ENCODE data around the gene INHBB. TPM values are rescaled to one million over a fixed set of nuclear protein-coding genes. Genes with fewer than 3 reads are reported as not detected.

The INHBB gene
- total and polyA plus RNA-seq, 2 of the 4 experiments (the other 2 are of a cell fraction), result 0.18 to 0.92 TPM

DNA sequence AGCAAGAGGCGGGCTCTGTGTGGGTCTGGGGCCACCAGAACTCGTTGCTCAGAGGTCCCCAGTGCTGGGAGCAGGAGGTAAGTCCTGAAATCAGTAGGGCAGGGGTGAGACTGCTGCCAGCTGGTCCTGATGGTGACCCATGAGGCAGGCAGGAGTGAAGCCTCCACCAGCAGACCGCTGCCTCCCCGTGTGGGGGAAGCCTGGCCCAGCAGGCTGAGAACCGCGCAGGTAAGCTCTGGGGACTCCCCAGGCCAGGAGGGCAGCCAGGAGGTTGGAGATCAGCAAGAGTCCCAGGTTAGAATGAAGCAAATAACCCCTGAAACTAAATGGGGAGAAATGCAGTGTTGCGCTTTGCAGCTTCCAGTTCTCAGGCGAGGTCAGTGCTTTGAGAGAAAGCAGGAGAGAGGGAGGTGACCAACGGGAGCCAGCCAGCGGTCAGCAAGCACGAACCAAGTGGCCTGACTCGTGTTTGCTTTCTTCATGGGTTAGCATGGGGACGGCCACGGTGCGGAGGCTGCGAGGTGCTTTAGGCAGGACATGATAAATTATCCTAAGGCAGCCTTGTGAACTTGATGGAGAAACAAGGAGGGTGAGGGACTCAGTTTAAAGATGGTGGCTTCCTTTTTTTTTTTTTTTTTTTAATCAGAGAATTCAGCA is 26.2 kb downstream of the INHBB start:
- H3K4me1 ChIP-seq (ENCODE audit: control insufficient read depth, insufficient read depth, low read length), result no peaks in the 10 kb centered on the region; the same call in 1 of the 2 replicates
- no peak overlapping the region for H2AK5ac ChIP-seq (ENCODE audit: low read depth, low read length)
- H3K18ac ChIP-seq (ENCODE audit: low read depth, low read length), result no peak overlapping the region
- ChIA-PET POLR2A (ENCODE audit: unreplicated experiment) (no interaction called here), CTCF (no interaction called here)
- H3K9me3 ChIP-seq (ENCODE audit: control insufficient read depth, insufficient read depth, low read length), result no peaks in the 10 kb centered on the region
- dilution Hi-C loops (cut with HindIII; ENCODE audit: low sequenced_read_pairs, unreplicated experiment) (no loop called here), in situ Hi-C loops (cut with MboI; ENCODE audit: low sequenced_read_pairs) (no loop called here), intact Hi-C loops (cut with micrococcal nuclease) (no loop called here)
- no peak overlapping the region for H3K4me2 ChIP-seq (ENCODE audit: low read depth, low read length)
- H2AK9ac ChIP-seq (replicated peaks; ENCODE audit: low read depth, low read length, poor library complexity), result no peak overlapping the region
- 40% methylated on average over 8 of the region's 16 CpGs; no CpG with 5 or more reads in 1 of the 2 experiments for WGBS, 2 experiments (ENCODE audit: extremely low coverage in 2 of 2, insufficient read length in 1 of 2)
- no peak overlapping the region for H3K9ac ChIP-seq (ENCODE audit: low read depth, low read length)
- TF ChIP-seq, protein P1, sequence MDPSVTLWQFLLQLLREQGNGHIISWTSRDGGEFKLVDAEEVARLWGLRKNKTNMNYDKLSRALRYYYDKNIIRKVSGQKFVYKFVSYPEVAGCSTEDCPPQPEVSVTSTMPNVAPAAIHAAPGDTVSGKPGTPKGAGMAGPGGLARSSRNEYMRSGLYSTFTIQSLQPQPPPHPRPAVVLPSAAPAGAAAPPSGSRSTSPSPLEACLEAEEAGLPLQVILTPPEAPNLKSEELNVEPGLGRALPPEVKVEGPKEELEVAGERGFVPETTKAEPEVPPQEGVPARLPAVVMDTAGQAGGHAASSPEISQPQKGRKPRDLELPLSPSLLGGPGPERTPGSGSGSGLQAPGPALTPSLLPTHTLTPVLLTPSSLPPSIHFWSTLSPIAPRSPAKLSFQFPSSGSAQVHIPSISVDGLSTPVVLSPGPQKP (IDR thresholded peaks at IDR 0.05; ENCODE audit: borderline replicate concordance, low read depth, low read length), result no peak
- TF ChIP-seq POLR2A (IDR thresholded peaks at IDR 0.05; ENCODE audit: low read depth, low read length) (no peak), NFE2L2 (IDR thresholded peaks at IDR 0.05; ENCODE audit: low read depth, low read length) (no peak), RAD21 (IDR thresholded peaks at IDR 0.05; ENCODE audit: low read length) (no peak), MXI1 (IDR thresholded peaks at IDR 0.05; ENCODE audit: borderline replicate concordance, low read depth, low read length) (no peak), CHD1 (IDR thresholded peaks at IDR 0.05; ENCODE audit: low read depth, low read length) (no peak), BHLHE40 (IDR thresholded peaks at IDR 0.05; ENCODE audit: low read depth, low read length) (no peak), FOS (IDR thresholded peaks at IDR 0.05; ENCODE audit: low read depth, low read length) (no peak), MAFK (IDR thresholded peaks at IDR 0.05; ENCODE audit: low read depth, low read length) (no peak), RFX5 (IDR thresholded peaks at IDR 0.05; ENCODE audit: low read depth, low read length) (no peak), MAZ (IDR thresholded peaks at IDR 0.05; ENCODE audit: borderline replicate concordance, low read depth, low read length) (no peak), CEBPB (IDR thresholded peaks at IDR 0.05; ENCODE audit: low read depth, low read length) (no peak), SMC3 (IDR thresholded peaks at IDR 0.05; ENCODE audit: low read depth, low read length) (no peak), RCOR1 (IDR thresholded peaks at IDR 0.05; ENCODE audit: insufficient replicate concordance, low read length) (no peak)
- TF ChIP-seq, protein P2, sequence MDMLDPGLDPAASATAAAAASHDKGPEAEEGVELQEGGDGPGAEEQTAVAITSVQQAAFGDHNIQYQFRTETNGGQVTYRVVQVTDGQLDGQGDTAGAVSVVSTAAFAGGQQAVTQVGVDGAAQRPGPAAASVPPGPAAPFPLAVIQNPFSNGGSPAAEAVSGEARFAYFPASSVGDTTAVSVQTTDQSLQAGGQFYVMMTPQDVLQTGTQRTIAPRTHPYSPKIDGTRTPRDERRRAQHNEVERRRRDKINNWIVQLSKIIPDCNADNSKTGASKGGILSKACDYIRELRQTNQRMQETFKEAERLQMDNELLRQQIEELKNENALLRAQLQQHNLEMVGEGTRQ (IDR thresholded peaks at IDR 0.05; ENCODE audit: low read depth, low read length), result no peak
- TF ChIP-seq, protein P3, sequence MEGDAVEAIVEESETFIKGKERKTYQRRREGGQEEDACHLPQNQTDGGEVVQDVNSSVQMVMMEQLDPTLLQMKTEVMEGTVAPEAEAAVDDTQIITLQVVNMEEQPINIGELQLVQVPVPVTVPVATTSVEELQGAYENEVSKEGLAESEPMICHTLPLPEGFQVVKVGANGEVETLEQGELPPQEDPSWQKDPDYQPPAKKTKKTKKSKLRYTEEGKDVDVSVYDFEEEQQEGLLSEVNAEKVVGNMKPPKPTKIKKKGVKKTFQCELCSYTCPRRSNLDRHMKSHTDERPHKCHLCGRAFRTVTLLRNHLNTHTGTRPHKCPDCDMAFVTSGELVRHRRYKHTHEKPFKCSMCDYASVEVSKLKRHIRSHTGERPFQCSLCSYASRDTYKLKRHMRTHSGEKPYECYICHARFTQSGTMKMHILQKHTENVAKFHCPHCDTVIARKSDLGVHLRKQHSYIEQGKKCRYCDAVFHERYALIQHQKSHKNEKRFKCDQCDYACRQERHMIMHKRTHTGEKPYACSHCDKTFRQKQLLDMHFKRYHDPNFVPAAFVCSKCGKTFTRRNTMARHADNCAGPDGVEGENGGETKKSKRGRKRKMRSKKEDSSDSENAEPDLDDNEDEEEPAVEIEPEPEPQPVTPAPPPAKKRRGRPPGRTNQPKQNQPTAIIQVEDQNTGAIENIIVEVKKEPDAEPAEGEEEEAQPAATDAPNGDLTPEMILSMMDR (conservative IDR thresholded peaks at IDR 0.05; ENCODE audit: low read depth, low read length), result no peak
- H3K56ac ChIP-seq (ENCODE audit: extremely low read depth, insufficient read depth, low read length), result no peak overlapping the region
- no TSS peak for BruUV-seq (replicated peaks)
- H2BK15ac ChIP-seq (ENCODE audit: low read depth, low read length), result no peak overlapping the region
- no peak for ATAC-seq (ENCODE audit: low read depth)
- H4K20me1 ChIP-seq (ENCODE audit: insufficient read depth, low read length), result no peaks in the 10 kb centered on the region
- H4K8ac ChIP-seq (ENCODE audit: low read depth in 2 of 2, low read length in 2 of 2), result no peak overlapping the region
- no peak for DNase-seq
- peaks cover 49% of the 10 kb centered on the region for H3K27me3 ChIP-seq (ENCODE audit: control insufficient read depth, insufficient read depth, low read length)
- H3K36me3 ChIP-seq (ENCODE audit: control insufficient read depth, insufficient read depth, low read length), result no peaks in the 10 kb centered on the region
- no peak overlapping the region for H2BK5ac ChIP-seq (ENCODE audit: low read depth, low read length, poor library complexity, severe bottlenecking)
- no peak overlapping the region for H4K5ac ChIP-seq (ENCODE audit: low read depth, low read length)
- H3K14ac ChIP-seq (replicated peaks; ENCODE audit: low read depth, low read length), result no peak overlapping the region
- H4K91ac ChIP-seq (ENCODE audit: insufficient read depth, low read depth, low read length), result no peak overlapping the region
- no peaks in the 10 kb centered on the region for H3K9me1 ChIP-seq (ENCODE audit: insufficient read depth, low read length)
- H2AFZ ChIP-seq (replicated peaks; ENCODE audit: low read length, poor library complexity), result peak overlapping the region; percentile 18
- H3K79me1 ChIP-seq (ENCODE audit: low read depth in 1 of 2, low read length in 2 of 2), result no peaks in the 10 kb centered on the region
- H3K4me3 ChIP-seq (ENCODE audit: insufficient read depth, low read depth, low read length), result no peak overlapping the region
- H3K4ac ChIP-seq (ENCODE audit: low read depth, low read length), result no peak overlapping the region
- H2BK120ac ChIP-seq (ENCODE audit: low read depth, low read length), result no peak overlapping the region
- H3K23ac ChIP-seq (ENCODE audit: low read depth, low read length), result no peak overlapping the region
- no peak overlapping the region for H3K27ac ChIP-seq (ENCODE audit: insufficient read depth, low read length)
- no peak overlapping the region for H2BK20ac ChIP-seq (ENCODE audit: low read depth, low read length)

All from IMR-90 (cell line).